Liver (tissue), 9 donors: ENCODE measurements around the gene BTBD1. TPM values are rescaled to one million over a fixed set of nuclear protein-coding genes. Genes with fewer than 3 reads are reported as not detected.

Experiments
- DNase-seq: peaks from one replicate; pipeline ENCODE4 v3.0.0-alpha.2; 2017; ENCODE audit warnings: low spot score
- H3K27ac ChIP-seq, 2 donors: one replicate each; pipeline ENCODE4 v1.7.0; 2013; ENCODE audit warnings: inconsistent platforms in 2 of 2, low read length in 2 of 2, control low read depth in 1 of 2, low read depth in 1 of 2, mild to moderate bottlenecking in 1 of 2
- H3K27me3 ChIP-seq, 4 donors: one replicate each; pipeline versions ENCODE4 v1.6.1 to v1.7.0; 2013; ENCODE audit warnings: low read length in 3 of 4, inconsistent platforms in 1 of 4, mild to moderate bottlenecking in 1 of 4, moderate library complexity in 1 of 4; ENCODE audit not compliant: control insufficient read depth in 4 of 4, insufficient read depth in 4 of 4
- H3K36me3 ChIP-seq, 4 donors: one replicate each; pipeline versions ENCODE4 v1.6.1 to v1.7.0; 2013; ENCODE audit warnings: low read length in 3 of 4, mild to moderate bottlenecking in 3 of 4, low read depth in 1 of 4, moderate library complexity in 1 of 4; ENCODE audit not compliant: control insufficient read depth in 4 of 4, insufficient read depth in 3 of 4
- H3K4me1 ChIP-seq, 4 donors: one replicate each; pipeline versions ENCODE4 v1.6.1 to v1.7.0; 2013; ENCODE audit warnings: low read length in 3 of 4, mild to moderate bottlenecking in 3 of 4, moderate library complexity in 1 of 4; ENCODE audit not compliant: control insufficient read depth in 4 of 4, insufficient read depth in 4 of 4
- H3K4me3 ChIP-seq, 3 donors: one replicate each; pipeline versions ENCODE4 v1.6.1 to v1.7.0; 2013; ENCODE audit warnings: low read length in 3 of 3, control low read depth in 1 of 3, low read depth in 1 of 3, mild to moderate bottlenecking in 1 of 3
- H3K9ac ChIP-seq, 2 donors: one replicate each; pipeline ENCODE4 v1.7.0; 2013; ENCODE audit warnings: low read length in 2 of 2, mild to moderate bottlenecking in 2 of 2, moderate library complexity in 2 of 2, control low read depth in 1 of 2, low read depth in 1 of 2
- H3K9me3 ChIP-seq, 4 donors: one replicate each; pipeline versions ENCODE4 v1.6.1 to v1.7.0; 2013; ENCODE audit warnings: low read length in 3 of 4; ENCODE audit not compliant: control insufficient read depth in 4 of 4
- ATF3 ChIP-seq: IDR thresholded peaks from 2 replicates; pipeline ENCODE4 v1.6.1; 2016; ENCODE audit warnings: antibody characterized with exemption
- EGR1 ChIP-seq, 2 donors: IDR thresholded peaks; 2 replicates each; pipeline ENCODE4 v1.6.1; 2016 to 2018; ENCODE audit warnings: antibody characterized with exemption in 2 of 2, low read depth in 2 of 2
- FOXA1 ChIP-seq: IDR thresholded peaks from 2 replicates; pipeline ENCODE4 v1.6.1; 2016; ENCODE audit warnings: antibody characterized with exemption
- FOXA2 ChIP-seq: IDR thresholded peaks from 2 replicates; pipeline ENCODE4 v1.6.1; 2016; ENCODE audit warnings: antibody characterized with exemption
- HNF4A ChIP-seq, 2 donors: conservative IDR thresholded peaks; 2 replicates each; pipeline ENCODE4 v1.6.1; 2016; ENCODE audit warnings: antibody characterized with exemption in 2 of 2, mild to moderate bottlenecking in 2 of 2
- JUND ChIP-seq, 2 donors: IDR thresholded peaks; 2 replicates each; pipeline ENCODE4 v1.6.1; 2016; ENCODE audit warnings: antibody characterized with exemption in 2 of 2
- MAX ChIP-seq: IDR thresholded peaks from 2 replicates; pipeline ENCODE4 v1.6.1; 2016; ENCODE audit warnings: antibody characterized with exemption
- NR2F2 ChIP-seq: IDR thresholded peaks from 2 replicates; pipeline ENCODE4 v1.6.1; 2016; ENCODE audit warnings: antibody characterized with exemption
- RAD21 ChIP-seq, 2 donors: IDR thresholded peaks; 2 replicates each; pipeline ENCODE4 v1.6.1; 2016; ENCODE audit warnings: antibody characterized with exemption in 2 of 2, mild to moderate bottlenecking in 2 of 2
- REST ChIP-seq: IDR thresholded peaks from 2 replicates; pipeline ENCODE4 v1.6.1; 2016; ENCODE audit warnings: antibody characterized with exemption, mild to moderate bottlenecking
- SP1 ChIP-seq: IDR thresholded peaks from 2 replicates; pipeline ENCODE4 v1.6.1; 2018; ENCODE audit warnings: antibody characterized with exemption, mild to moderate bottlenecking
- YY1 ChIP-seq: IDR thresholded peaks from 2 replicates; pipeline ENCODE4 v1.6.1; 2016; ENCODE audit warnings: antibody characterized with exemption, mild to moderate bottlenecking
- ZBTB33 ChIP-seq: IDR thresholded peaks from 2 replicates; pipeline ENCODE4 v1.6.1; 2016; ENCODE audit warnings: antibody characterized with exemption
- WGBS: extraction: QIAGEN DNeasy Blood & Tissue Kit; methylation state at CpG from one replicate; pipeline ENCODE4 v1.1.7; 2013; 5-methylcytosine and 5-hydroxymethylcytosine counted together
- polyA plus RNA-seq, 2 donors: library from polyadenylated mRNA; stranded (reverse) in 1 of 2; unstranded in 1 of 2; fragments of 200-250 nt in 1 of 2; fragments of >200 nt in 1 of 2; fragmentation: Nextera tagmentation in 1 of 2; extraction: Ambion mirVana in 1 of 2; gene quantifications; one replicate each; pipeline versions ENCODE4 v1.2.1 to v1.2.3, GENCODE V29; 2013 to 2015
- total RNA-seq, 2 donors: library from RNA; depleted of rRNA; stranded (reverse); fragments of >200 nt; gene quantifications; one replicate each; pipeline ENCODE4 v1.2.3, GENCODE V29; 2014
- donor health status: healthy.
- donor health status: healthy.
- donor health status: healthy.
- donor health status: healthy.
- donor health status: healthy.

BTBD1 gene
- total and polyA plus RNA-seq, 4 donors, result 8.6 to 43.9 (median 27.6) TPM

- Histone ChIP-seq H3K36me3 (peaks cover 0 to 2% (median 0%) of the 10 kb centered on the region in 4 donors), H3K4me3 (no peak overlapping the region), H3K27ac (no peak overlapping the region), H3K9me3 (no peaks in the 10 kb centered on the region), H3K4me1 (peaks cover 4 to 34% (median 21%) of the 10 kb centered on the region in 4 donors), H3K27me3 (no peaks in the 10 kb centered on the region), H3K9ac (no peak overlapping the region)
- 90% methylated on average over 4 of the region's 4 CpGs for WGBS
- DNase-seq, result no peak
- TF ChIP-seq EGR1 (IDR thresholded peaks at IDR 0.05; ENCODE audit: low read depth in 2 of 2) (no peak), RAD21 (IDR thresholded peaks at IDR 0.05) (no peak)
These were observed 3.5 kb downstream of the BTBD1 start for GRCh38 chr15:83063551-83063950.

- H3K9me3 ChIP-seq, result no peaks in the 10 kb centered on the region
- H3K27me3 ChIP-seq, result no peaks in the 10 kb centered on the region
- TF ChIP-seq SP1 (no peak), RAD21 (IDR thresholded peaks at IDR 0.05) (no peak), FOXA1 (no peak), EGR1 (IDR thresholded peaks at IDR 0.05; ENCODE audit: low read depth in 2 of 2) (no peak), JUND (IDR thresholded peaks at IDR 0.05) (no peak), REST (no peak), MAX (no peak), NR2F2 (no peak), ATF3 (no peak), ZBTB33 (no peak)
- WGBS, result 78% methylated on average over 3 of the region's 3 CpGs
- no peak overlapping the region for H3K27ac ChIP-seq
- H3K4me3 ChIP-seq, result no peak overlapping the region
- peaks cover 0 to 2% (median 0%) of the 10 kb centered on the region in 4 donors for H3K36me3 ChIP-seq
- H3K4me1 ChIP-seq, result peaks cover 4 to 34% (median 21%) of the 10 kb centered on the region in 4 donors
- H3K9ac ChIP-seq, result no peak overlapping the region
- no peak for DNase-seq
These were observed 4.3 kb downstream of the BTBD1 start for GRCh38 chr15:83062768-83063180.

- no peaks in the 10 kb centered on the region for H3K9me3 ChIP-seq
- no peak overlapping the region for H3K4me3 ChIP-seq
- H3K27ac ChIP-seq, result no peak overlapping the region
- H3K27me3 ChIP-seq, result no peaks in the 10 kb centered on the region
- H3K36me3 ChIP-seq, result peaks cover 0 to 2% (median 0%) of the 10 kb centered on the region in 4 donors
- TF ChIP-seq YY1, result no peak
- no peak for TF ChIP-seq RAD21 (IDR thresholded peaks at IDR 0.05)
- no peak for TF ChIP-seq MAX
- TF ChIP-seq FOXA1, result no peak
- TF ChIP-seq HNF4A (conservative IDR thresholded peaks at IDR 0.05), result no peak
- no peak for TF ChIP-seq FOXA2
- TF ChIP-seq ZBTB33, result no peak
- H3K4me1 ChIP-seq, result peaks cover 4 to 30% (median 21%) of the 10 kb centered on the region in 4 donors
- WGBS, result 77% methylated on average over 2 of the region's 2 CpGs
- DNase-seq, result no peak
- H3K9ac ChIP-seq, result no peak overlapping the region
These were observed 5.4 kb downstream of the BTBD1 start for GRCh38 chr15:83061680-83062079.
